GM12801 (cell line): ENCODE results near the gene USP6NL.

ENCODE experiments used
- CTCF ChIP-seq: IDR thresholded peaks from one replicate; pipeline ENCODE4 v1.5.1; 2011; ENCODE audit warnings: control low read depth; ENCODE audit not compliant: insufficient read length; ENCODE audit errors: extremely low read depth

The USP6NL gene

GRCh38 chr10:11643039-11643438, 31.6 kb upstream of the USP6NL start:
- TF ChIP-seq CTCF: no peak

GRCh38 chr10:11642566-11642965, 31.1 kb upstream of the USP6NL start:
- TF ChIP-seq CTCF: no peak

- no peak for TF ChIP-seq CTCF
Observed at GRCh38 chr10:11639849-11640764, 28.7 kb upstream of the USP6NL start.

GRCh38 chr10:11639362-11639761, 27.9 kb upstream of the USP6NL start:
- no peak for TF ChIP-seq CTCF

- no peak for TF ChIP-seq CTCF
Observed at GRCh38 chr10:11638055-11638698, 26.7 kb upstream of the USP6NL start.

- no peak for TF ChIP-seq CTCF
Observed at GRCh38 chr10:11636697-11637303, 25.4 kb upstream of the USP6NL start.

- no peak for TF ChIP-seq CTCF
Observed at GRCh38 chr10:11631890-11632587, 20.6 kb upstream of the USP6NL start.
